HEK293 (cell line): ENCODE results near the gene USH1G.

Experiments used
- CTCF ChIA-PET: fragments of 350-600 bp; formaldehyde crosslinking; extraction: SDS; loops from one replicate; lab custom pipeline; 2021; ENCODE audit warnings: antibody characterized with exemption; lab: Yijun Ruan, JAX
- POLR2A ChIA-PET: fragments of 300-600 bp; formaldehyde crosslinking; extraction: SDS; loops from one replicate; lab custom pipeline; 2020; ENCODE audit warnings: antibody characterized with exemption, inconsistent platforms; lab: Yijun Ruan, JAX
- H3K27ac ChIP-seq: fragments of 200-500 bp; sonication (Bioruptor generic); 2 replicates; pipeline ENCODE4 v1.5.1; 2014; ENCODE audit warnings: low read depth, low read length, control low read depth, inconsistent platforms; ENCODE audit errors: extremely low read depth
- H3K36me3 ChIP-seq, 2 experiments: fragments of 200-500 bp in 1 of 2; sonication (Bioruptor generic) in 1 of 2; 1 replicate in 1 of 2; 2 replicates in 1 of 2; pipeline ENCODE4 v1.5.1; 2014 to 2017; ENCODE audit warnings: inconsistent platforms in 2 of 2, low read length in 2 of 2; ENCODE audit not compliant: control insufficient read depth in 2 of 2, insufficient read depth in 1 of 2
- H3K4me1 ChIP-seq: fragments of 200-500 bp; sonication (Bioruptor generic); 2 replicates; pipeline ENCODE4 v1.5.1; 2014; ENCODE audit warnings: mild to moderate bottlenecking, low read length, inconsistent platforms; ENCODE audit not compliant: control insufficient read depth, insufficient read depth
- H3K4me3 ChIP-seq: 2 replicates; pipeline ENCODE4 v1.5.1; 2011; ENCODE audit warnings: low read depth, mild to moderate bottlenecking, control low read depth, low read length, moderate library complexity
- H3K9me3 ChIP-seq: fragments of 200-500 bp; sonication (Bioruptor generic); 2 replicates; pipeline ENCODE4 v1.5.1; 2014; ENCODE audit warnings: low read depth, low read length, inconsistent platforms; ENCODE audit not compliant: control insufficient read depth, insufficient read depth
- OVOL3 ChIP-seq: fragments of 450-650 bp; formaldehyde crosslinking; IDR thresholded peaks from 2 replicates; pipeline ENCODE4 v1.5.1; 2016; ENCODE audit warnings: missing biosample characterization, missing genetic modification characterization
- RBAK ChIP-seq: fragments of 450-650 bp; formaldehyde crosslinking; IDR thresholded peaks from 2 replicates; pipeline ENCODE4 v1.5.1; 2016; ENCODE audit warnings: missing biosample characterization, missing genetic modification characterization
- ZBTB10 ChIP-seq: fragments of 450-650 bp; formaldehyde crosslinking; IDR thresholded peaks from 2 replicates; pipeline ENCODE4 v1.5.1; 2016; ENCODE audit warnings: missing biosample characterization, missing genetic modification characterization
- ZBTB20 ChIP-seq: fragments of 450-650 bp; formaldehyde crosslinking; IDR thresholded peaks from 2 replicates; pipeline ENCODE4 v1.5.1; 2016; ENCODE audit warnings: missing biosample characterization, missing genetic modification characterization
- ZBTB8A ChIP-seq: fragments of 450-650 bp; formaldehyde crosslinking; IDR thresholded peaks from 2 replicates; pipeline ENCODE4 v1.5.1; 2016; ENCODE audit warnings: missing biosample characterization, missing genetic modification characterization
- ZEB2 ChIP-seq: fragments of 450-650 bp; formaldehyde crosslinking; IDR thresholded peaks from 2 replicates; pipeline ENCODE4 v1.5.1; 2016; ENCODE audit warnings: missing biosample characterization, missing genetic modification characterization
- ZFP41 ChIP-seq: fragments of 450-650 bp; formaldehyde crosslinking; IDR thresholded peaks from 2 replicates; pipeline ENCODE4 v1.5.1; 2016; ENCODE audit warnings: missing biosample characterization, missing genetic modification characterization, borderline replicate concordance
- ZNF155 ChIP-seq: fragments of 450-650 bp; formaldehyde crosslinking; IDR thresholded peaks from 2 replicates; pipeline ENCODE4 v1.5.1; 2016; ENCODE audit warnings: missing biosample characterization, missing genetic modification characterization
- ZNF174 ChIP-seq: fragments of 450-650 bp; formaldehyde crosslinking; IDR thresholded peaks from 2 replicates; pipeline ENCODE4 v1.5.0; 2017; ENCODE audit warnings: missing biosample characterization, mild to moderate bottlenecking, missing genetic modification characterization
- ZNF223 ChIP-seq: fragments of 450-650 bp; formaldehyde crosslinking; IDR thresholded peaks from 2 replicates; pipeline ENCODE4 v1.5.1; 2016; ENCODE audit warnings: missing biosample characterization, missing genetic modification characterization
- ZNF24 ChIP-seq: fragments of 450-650 bp; formaldehyde crosslinking; IDR thresholded peaks from 2 replicates; pipeline ENCODE4 v1.5.1; 2016; ENCODE audit warnings: missing biosample characterization, missing genetic modification characterization
- ZNF335 ChIP-seq: fragments of 450-650 bp; formaldehyde crosslinking; conservative IDR thresholded peaks from 2 replicates; pipeline ENCODE4 v1.5.1; 2016; ENCODE audit warnings: missing biosample characterization, missing genetic modification characterization
- ZNF341 ChIP-seq: fragments of 450-650 bp; formaldehyde crosslinking; IDR thresholded peaks from 2 replicates; pipeline ENCODE4; 2016; ENCODE audit warnings: low read depth, missing biosample characterization, missing genetic modification characterization
- ZNF404 ChIP-seq: fragments of 450-650 bp; formaldehyde crosslinking; IDR thresholded peaks from 2 replicates; pipeline ENCODE4 v1.5.1; 2017; ENCODE audit warnings: missing biosample characterization, missing genetic modification characterization
- ZNF426 ChIP-seq: fragments of 450-650 bp; formaldehyde crosslinking; IDR thresholded peaks from 2 replicates; pipeline ENCODE4 v1.5.1; 2017; ENCODE audit warnings: missing biosample characterization, missing genetic modification characterization, mild to moderate bottlenecking, inconsistent platforms, moderate library complexity
- ZNF514 ChIP-seq: fragments of 450-650 bp; formaldehyde crosslinking; IDR thresholded peaks from 2 replicates; pipeline ENCODE4 v1.5.1; 2016; ENCODE audit warnings: missing biosample characterization, missing genetic modification characterization
- ZNF530 ChIP-seq: fragments of 450-650 bp; formaldehyde crosslinking; IDR thresholded peaks from 2 replicates; pipeline ENCODE4 v1.5.1; 2016; ENCODE audit warnings: low read depth, missing biosample characterization, missing genetic modification characterization
- ZNF548 ChIP-seq: fragments of 450-650 bp; formaldehyde crosslinking; IDR thresholded peaks from 2 replicates; pipeline ENCODE4 v1.5.1; 2016; ENCODE audit warnings: missing biosample characterization, missing genetic modification characterization
- ZNF558 ChIP-seq: fragments of 450-650 bp; formaldehyde crosslinking; IDR thresholded peaks from 2 replicates; pipeline ENCODE4 v1.5.1; 2016; ENCODE audit warnings: missing biosample characterization, missing genetic modification characterization
- ZNF600 ChIP-seq: fragments of 450-650 bp; formaldehyde crosslinking; IDR thresholded peaks from 2 replicates; pipeline ENCODE4 v1.5.1; 2016; ENCODE audit warnings: missing biosample characterization, missing genetic modification characterization
- ZNF707 ChIP-seq: fragments of 450-650 bp; formaldehyde crosslinking; IDR thresholded peaks from 2 replicates; pipeline ENCODE4 v1.5.1; 2016; ENCODE audit warnings: missing biosample characterization, missing genetic modification characterization
- ZXDB ChIP-seq: fragments of 450-650 bp; formaldehyde crosslinking; IDR thresholded peaks from 2 replicates; pipeline ENCODE4 v1.5.1; 2016; ENCODE audit warnings: missing biosample characterization, missing genetic modification characterization
- TF ChIP-seq, protein P1 (sequence below): fragments of 450-650 bp; formaldehyde crosslinking; optimal IDR thresholded peaks from 2 replicates; pipeline ENCODE3; 2016; ENCODE audit warnings: missing biosample characterization, mild to moderate bottlenecking, missing genetic modification characterization

The USH1G gene

GRCh38 chr17:74892974-74893911, 29.8 kb downstream of the USH1G start, which contains the start of gene FADS6:
Gene FADS6 (minus strand): TSS chr17:74893633. CDS start chr17:74893595, 38 bp downstream.
- POLR2A ChIA-PET: no interaction called here
- H3K4me1 ChIP-seq: no peaks in the 10 kb centered on the region
- no peak within 1 kb of the TSS for H3K27ac ChIP-seq
- TF ChIP-seq ZNF707 (tag by site-specific recombination): no peak
- TF ChIP-seq ZFP41 (tag by site-specific recombination): no peak
- TF ChIP-seq ZNF600 (tag by site-specific recombination): no peak
- no peak for TF ChIP-seq OVOL3 (tag by site-specific recombination)
- TF ChIP-seq ZNF514 (tag by site-specific recombination): no peak
- TF ChIP-seq ZNF155: no peak
- TF ChIP-seq ZNF548 (tag by site-specific recombination): no peak
- no peak for TF ChIP-seq ZNF335 (tag by site-specific recombination)
- TF ChIP-seq, all 188 proteins: peak for 0
- no peak within 1 kb of the TSS for H3K4me3 ChIP-seq
- CTCF ChIA-PET: no interaction called here
- no peaks in the 10 kb centered on the region for H3K9me3 ChIP-seq
- no peaks in the 10 kb centered on the region for H3K36me3 ChIP-seq

DNA sequence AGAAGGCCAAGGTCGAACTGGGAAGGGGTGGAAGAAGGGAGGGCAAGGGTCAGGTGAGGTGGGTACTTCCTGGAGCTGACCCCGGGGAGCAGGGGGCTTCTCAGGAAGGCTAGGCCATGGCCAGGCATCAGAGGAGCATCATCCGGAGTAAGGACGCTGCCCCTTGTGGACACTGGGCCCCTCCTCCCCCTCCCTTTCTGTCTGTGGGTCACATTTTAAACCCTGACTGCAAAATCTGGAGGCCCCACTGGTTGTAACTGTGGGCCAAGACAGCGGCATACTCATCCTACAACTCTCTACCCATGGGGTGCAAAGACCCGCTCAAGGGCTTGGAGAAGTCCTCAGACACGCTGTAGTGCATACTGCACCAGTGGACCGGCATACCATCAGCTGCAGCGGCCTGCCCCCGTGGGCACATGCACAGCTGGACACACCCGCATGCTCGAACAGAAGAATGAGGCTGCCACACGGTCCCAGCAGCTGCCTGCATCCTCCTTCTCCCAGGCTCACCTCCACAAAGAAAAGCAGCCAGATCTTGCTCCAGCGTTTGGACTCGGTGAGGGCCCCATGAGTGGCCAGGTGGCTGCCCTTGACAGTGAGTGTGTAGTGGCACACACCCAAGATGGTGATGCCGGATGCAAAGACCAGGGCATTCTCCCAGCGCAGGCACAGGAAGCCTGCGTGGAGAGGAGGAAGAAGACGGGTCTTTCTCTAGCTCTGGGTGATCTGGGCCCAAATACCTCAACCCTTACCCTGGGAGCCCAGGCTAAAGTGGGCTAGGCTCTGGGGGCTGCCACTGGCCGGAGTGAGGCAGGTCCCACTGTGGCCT, 30.8 kb downstream of the USH1G start:
- Histone ChIP-seq H3K9me3 (no peaks in the 10 kb centered on the region), H3K4me3 (no peak overlapping the region), H3K36me3 (no peaks in the 10 kb centered on the region), H3K4me1 (no peaks in the 10 kb centered on the region), H3K27ac (no peak overlapping the region)
- CTCF ChIA-PET: interaction anchor here (0.5 to 0.9 kb wide), 6 partner anchors 26 to 554 kb away, joined by 3 to 5 read pairs (median 4); no protein-coding TSS in a partner anchor
- POLR2A ChIA-PET: no interaction called here
- no peak for TF ChIP-seq ZNF558
- TF ChIP-seq ZBTB20 (tag by site-specific recombination): no peak
- TF ChIP-seq RBAK (tag by site-specific recombination): no peak
- TF ChIP-seq, protein P1, sequence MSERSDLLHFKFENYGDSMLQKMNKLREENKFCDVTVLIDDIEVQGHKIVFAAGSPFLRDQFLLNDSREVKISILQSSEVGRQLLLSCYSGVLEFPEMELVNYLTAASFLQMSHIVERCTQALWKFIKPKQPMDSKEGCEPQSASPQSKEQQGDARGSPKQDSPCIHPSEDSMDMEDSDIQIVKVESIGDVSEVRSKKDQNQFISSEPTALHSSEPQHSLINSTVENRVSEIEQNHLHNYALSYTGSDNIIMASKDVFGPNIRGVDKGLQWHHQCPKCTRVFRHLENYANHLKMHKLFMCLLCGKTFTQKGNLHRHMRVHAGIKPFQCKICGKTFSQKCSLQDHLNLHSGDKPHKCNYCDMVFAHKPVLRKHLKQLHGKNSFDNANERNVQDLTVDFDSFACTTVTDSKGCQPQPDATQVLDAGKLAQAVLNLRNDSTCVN (tag by site-specific recombination): no peak
- no peak for TF ChIP-seq ZBTB8A (tag by site-specific recombination)
- TF ChIP-seq ZNF174: no peak
- no peak for TF ChIP-seq ZNF155
- no peak for TF ChIP-seq ZNF404 (tag by site-specific recombination)
- TF ChIP-seq ZNF223 (tag by site-specific recombination): no peak
- TF ChIP-seq ZNF530 (tag by site-specific recombination): no peak
- TF ChIP-seq ZNF600 (tag by site-specific recombination): no peak
- TF ChIP-seq ZXDB (tag by site-specific recombination): no peak
- TF ChIP-seq ZBTB10 (tag by site-specific recombination): no peak
- TF ChIP-seq ZNF548 (tag by site-specific recombination): no peak
- TF ChIP-seq ZNF24 (tag by site-specific recombination): no peak
- TF ChIP-seq ZEB2 (tag by site-specific recombination): no peak
- no peak for TF ChIP-seq ZNF341 (tag by site-specific recombination)
- TF ChIP-seq ZNF426: no peak
